SK-N-SH (cell line): ENCODE results near the gene GLI2. TPM values are rescaled to one million over a fixed set of nuclear protein-coding genes. Genes with fewer than 3 reads are reported as not detected.

ENCODE experiments used
- CTCF ChIA-PET: fragments of 300-600, 350-600 bp; formaldehyde crosslinking; extraction: SDS; loops from one replicate; lab custom pipeline; 2021; lab: Yijun Ruan, JAX
- POLR2A ChIA-PET: fragments of 350-600 bp; sonication (Branson Sonifier 250); formaldehyde crosslinking; extraction: SDS; loops from one replicate; lab custom pipeline; 2020; ENCODE audit warnings: antibody characterized with exemption, inconsistent platforms; lab: Yijun Ruan, JAX
- DNase-seq: peaks from one replicate; pipeline ENCODE4 v3.0.0; 2012
- H2AFZ ChIP-seq: fragments of 200-600 bp; sonication (generic); 2 replicates; pipeline ENCODE4 v1.8.1; 2016; ENCODE audit warnings: antibody characterized with exemption, mild to moderate bottlenecking, low read depth
- H3F3A ChIP-seq: fragments of 200-600 bp; sonication (generic); replicated peaks from 2 replicates; pipeline ENCODE3; 2016; ENCODE audit warnings: antibody characterized with exemption, mild to moderate bottlenecking; ENCODE audit not compliant: insufficient read depth
- H3K27ac ChIP-seq, 2 experiments: fragments of 200-500 bp in 1 of 2; fragments of 200-600 bp in 1 of 2; sonication (Bioruptor generic) in 1 of 2; sonication (generic), shearing (Covaris generic) in 1 of 2; 2 replicates each; pipeline versions ENCODE4 v1.5.1 to v1.6.1; 2014 to 2016; ENCODE audit warnings: low read depth in 2 of 2, inconsistent platforms in 1 of 2, low read length in 1 of 2, mild to moderate bottlenecking in 1 of 2, mixed read lengths in 1 of 2
- H3K27me3 ChIP-seq: fragments of 200-600 bp; sonication (generic), shearing (Covaris generic); 2 replicates; pipeline ENCODE4 v1.6.1; 2016; ENCODE audit warnings: mixed run types; ENCODE audit not compliant: insufficient read depth
- H3K36me3 ChIP-seq, 2 experiments: fragments of 200-500 bp in 1 of 2; fragments of 200-600 bp in 1 of 2; sonication (Bioruptor generic) in 1 of 2; sonication (generic) in 1 of 2; replicated peaks in 1 of 2; 2 replicates each; pipeline versions ENCODE3 to v1.5.1; 2014 to 2016; ENCODE audit warnings: low read length in 1 of 2, mild to moderate bottlenecking in 1 of 2; ENCODE audit not compliant: insufficient read depth in 2 of 2, control insufficient read depth in 1 of 2
- H3K4me1 ChIP-seq, 2 experiments: fragments of 200-500 bp in 1 of 2; fragments of 200-600 bp in 1 of 2; sonication (Bioruptor generic) in 1 of 2; sonication (generic), shearing (Covaris generic) in 1 of 2; 2 replicates each; pipeline versions ENCODE4 v1.5.1 to v1.6.1; 2014 to 2016; ENCODE audit warnings: low read depth in 1 of 2, low read length in 1 of 2, mixed run types in 1 of 2; ENCODE audit not compliant: insufficient read depth in 2 of 2, control insufficient read depth in 1 of 2
- H3K4me2 ChIP-seq: fragments of 200-600 bp; sonication (generic), shearing (Covaris generic); 2 replicates; pipeline ENCODE4 v1.6.1; 2017; ENCODE audit warnings: mixed run types
- H3K4me3 ChIP-seq, 2 experiments: fragments of 200-500 bp in 1 of 2; fragments of 200-600 bp in 1 of 2; sonication (Bioruptor generic) in 1 of 2; sonication (generic), shearing (Covaris generic) in 1 of 2; 2 replicates each; pipeline versions ENCODE4 v1.5.1 to v1.8.1; 2014 to 2016; ENCODE audit warnings: low read depth in 2 of 2, inconsistent platforms in 1 of 2, low read length in 1 of 2, mild to moderate bottlenecking in 1 of 2, mixed read lengths in 1 of 2, moderate library complexity in 1 of 2
- H3K79me2 ChIP-seq: fragments of 200-600 bp; sonication (generic); 2 replicates; pipeline ENCODE4 v1.8.1; 2017; ENCODE audit warnings: mild to moderate bottlenecking; ENCODE audit not compliant: insufficient read depth
- H3K9ac ChIP-seq: fragments of 200-600 bp; sonication (generic); 2 replicates; pipeline ENCODE4 v1.6.1; 2017; ENCODE audit warnings: mixed run types
- H3K9me2 ChIP-seq: fragments of 200-600 bp; sonication (generic); 2 replicates; pipeline ENCODE4 v1.6.1; 2017; ENCODE audit warnings: mixed run types
- H3K9me3 ChIP-seq: fragments of 200-600 bp; sonication (generic); 2 replicates; pipeline ENCODE4 v1.6.1; 2017; ENCODE audit warnings: mixed run types, mild to moderate bottlenecking, moderate library complexity
- H4K20me1 ChIP-seq: fragments of 200-600 bp; sonication (generic); 2 replicates; pipeline ENCODE4 v1.6.1; 2017; ENCODE audit warnings: mild to moderate bottlenecking, mixed run types; ENCODE audit not compliant: insufficient read depth
- CHD2 ChIP-seq: fragments of 150-350 bp; IDR thresholded peaks from 2 replicates; pipeline ENCODE4 v1.6.1; 2018; ENCODE audit warnings: low read length; ENCODE audit not compliant: partially characterized antibody
- EP300 ChIP-seq, 2 experiments: IDR thresholded peaks; 2 replicates each; pipeline versions ENCODE4 v1.4.0 to v1.6.1; 2012; ENCODE audit warnings: borderline replicate concordance in 1 of 2, low read depth in 1 of 2, low read length in 1 of 2
- FOXJ3 ChIP-seq: sonication (generic); formaldehyde crosslinking; IDR thresholded peaks from 2 replicates; pipeline ENCODE4 v1.5.1; 2020; ENCODE audit warnings: mild to moderate bottlenecking, missing genetic modification reagents
- FOXM1 ChIP-seq: IDR thresholded peaks from 2 replicates; pipeline ENCODE4 v1.4.0; 2012; ENCODE audit warnings: low read depth, mild to moderate bottlenecking
- IRF3 ChIP-seq: fragments of 150-350 bp; IDR thresholded peaks from 2 replicates; pipeline ENCODE4 v1.6.1; 2016; ENCODE audit warnings: mild to moderate bottlenecking, low read depth, low read length
- JUND ChIP-seq: IDR thresholded peaks from 2 replicates; pipeline ENCODE4 v1.4.0; 2012
- MEF2A ChIP-seq: IDR thresholded peaks from 2 replicates; pipeline ENCODE4 v1.4.0; 2012; ENCODE audit warnings: low read depth, borderline replicate concordance
- MXI1 ChIP-seq: IDR thresholded peaks from 2 replicates; pipeline ENCODE4 v1.6.1; 2012; ENCODE audit warnings: mild to moderate bottlenecking, low read depth, low read length, improper control_type of control experiment
- NFIC ChIP-seq: IDR thresholded peaks from 2 replicates; pipeline ENCODE4 v1.4.0; 2012; ENCODE audit warnings: borderline replicate concordance
- NRF1 ChIP-seq: IDR thresholded peaks from 2 replicates; pipeline ENCODE4 v1.6.1; 2012; ENCODE audit warnings: low read depth, mild to moderate bottlenecking, low read length
- POLR2AphosphoS5 ChIP-seq: IDR thresholded peaks from 2 replicates; pipeline ENCODE4 v1.6.1; 2012; ENCODE audit warnings: low read depth, low read length
- RAD21 ChIP-seq: IDR thresholded peaks from 2 replicates; pipeline ENCODE4 v1.6.1; 2012; ENCODE audit warnings: mild to moderate bottlenecking, low read length
- RCOR1 ChIP-seq: fragments of 150-350 bp; IDR thresholded peaks from 2 replicates; pipeline ENCODE4 v1.6.1; 2017; ENCODE audit warnings: antibody characterized with exemption, low read length
- RXRA ChIP-seq: IDR thresholded peaks from 2 replicates; pipeline ENCODE4 v1.4.0; 2012; ENCODE audit warnings: low read depth, mild to moderate bottlenecking, borderline replicate concordance
- SMC3 ChIP-seq: IDR thresholded peaks from 2 replicates; pipeline ENCODE4 v1.6.1; 2012; ENCODE audit warnings: low read depth, low read length, improper control_type of control experiment
- TAF1 ChIP-seq: IDR thresholded peaks from 2 replicates; pipeline ENCODE4 v1.6.1; 2012; ENCODE audit warnings: low read depth, mild to moderate bottlenecking, low read length, moderate library complexity, borderline replicate concordance
- TCF12 ChIP-seq: IDR thresholded peaks from 2 replicates; pipeline ENCODE4 v1.4.0; 2012
- USF1 ChIP-seq: IDR thresholded peaks from 2 replicates; pipeline ENCODE4 v1.4.0; 2012; ENCODE audit warnings: low read depth, borderline replicate concordance
- WGBS: methylation state at CpG from one replicate; pipeline ENCODE4 v1.1.6; 2017; ENCODE audit warnings: low lambda C conversion rate; 5-methylcytosine and 5-hydroxymethylcytosine counted together
- polyA plus RNA-seq, 3 experiments: library from polyadenylated mRNA; depleted of rRNA; stranded (reverse); fragments of >200 nt; gene quantifications; 2 replicates each; pipeline ENCODE4 v1.2.3, GENCODE V29; 2012

The GLI2 gene
- polyA plus RNA-seq, 1 of the 3 experiments (the other 2 are of a cell fraction), result 3.4 TPM

DNA sequence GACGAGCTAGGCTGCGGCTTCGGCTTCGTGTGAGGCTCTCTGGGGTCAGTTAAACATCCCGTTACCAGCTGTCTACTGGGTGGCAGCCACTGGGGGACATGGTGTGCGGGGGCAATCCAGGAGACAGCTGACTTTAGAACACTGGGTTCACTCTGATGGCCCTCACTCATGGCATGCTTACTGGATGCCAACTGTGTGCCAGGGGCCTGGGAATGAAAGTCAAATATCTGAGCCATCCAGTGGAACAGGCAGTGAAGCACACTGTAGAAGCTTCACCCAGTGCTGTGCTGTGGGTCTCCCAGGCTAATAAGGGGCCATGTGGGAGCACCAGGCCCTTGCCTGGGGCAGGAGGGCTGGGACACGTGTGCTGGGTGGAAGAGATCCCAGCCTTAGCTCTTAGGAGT, 48.3 kb downstream of the GLI2 start:
- peaks cover 19 to 77% of the 10 kb centered on the region in 2 experiments for H3K4me1 ChIP-seq
- H3K9me2 ChIP-seq, result no peaks in the 10 kb centered on the region
- H3F3A ChIP-seq, result no peaks in the 10 kb centered on the region
- ChIA-PET CTCF (interaction anchor here (0.9 to 2.0 kb wide), 9 partner anchors 26 to 288 kb away, joined by 3 to 9 read pairs (median 3); no protein-coding TSS in a partner anchor), POLR2A (no interaction called here)
- H3K27ac ChIP-seq, result peak overlapping the region in 1 of 2 experiments; percentile 16; a peak in 1 of 4 replicates
- peak; percentile 61 for DNase-seq
- no peak overlapping the region for H3K4me2 ChIP-seq
- H3K4me3 ChIP-seq, result no peak overlapping the region
- H3K36me3 ChIP-seq, result no peaks in the 10 kb centered on the region
- peaks cover 59% of the 10 kb centered on the region for H4K20me1 ChIP-seq
- peaks cover 53% of the 10 kb centered on the region for H3K79me2 ChIP-seq
- no peaks in the 10 kb centered on the region for H3K27me3 ChIP-seq
- no peak overlapping the region for H2AFZ ChIP-seq
- H3K9ac ChIP-seq, result no peak overlapping the region
- no peak for TF ChIP-seq NRF1
- peak in 1 of 2 experiments; percentile 64; a peak in 1 of 4 replicates for TF ChIP-seq EP300 (IDR thresholded peaks at IDR 0.05; ENCODE audit: borderline replicate concordance in 1 of 2, low read depth in 1 of 2, low read length in 1 of 2)
- no peak for TF ChIP-seq JUND
- no peak for TF ChIP-seq POLR2AphosphoS5
- TF ChIP-seq RXRA, result no peak
- TF ChIP-seq FOXM1, result no peak
- TF ChIP-seq USF1, result no peak
- no peak for TF ChIP-seq IRF3
- no peak for TF ChIP-seq MEF2A
- no peak for TF ChIP-seq FOXJ3 (CRISPR knock-in tag)
- peak; percentile 16 for TF ChIP-seq CHD2
- TF ChIP-seq TAF1, result no peak
- peak; percentile 11; the same call in 1 of the 2 replicates for TF ChIP-seq RAD21
- no peak for TF ChIP-seq NFIC
- TF ChIP-seq TCF12, result no peak
- TF ChIP-seq RCOR1, result peak; percentile 66
- no peak for TF ChIP-seq SMC3
- TF ChIP-seq MXI1, result peak; percentile 40; the same call in 1 of the 2 replicates
- TF ChIP-seq, all 33 proteins: peak for 5
- WGBS, result 95% methylated on average over 6 of the region's 7 CpGs
- H3K9me3 ChIP-seq, result no peaks in the 10 kb centered on the region
